Measurements from ENCODE around the gene BCL11B. TPM values are rescaled to one million over a fixed set of nuclear protein-coding genes. Genes with fewer than 3 reads are reported as not detected.

BCL11B gene
- total and polyA plus RNA-seq, 4 donors = 0.13 to 1.3 (median 0.58) TPM; not detected in 1

DNA sequence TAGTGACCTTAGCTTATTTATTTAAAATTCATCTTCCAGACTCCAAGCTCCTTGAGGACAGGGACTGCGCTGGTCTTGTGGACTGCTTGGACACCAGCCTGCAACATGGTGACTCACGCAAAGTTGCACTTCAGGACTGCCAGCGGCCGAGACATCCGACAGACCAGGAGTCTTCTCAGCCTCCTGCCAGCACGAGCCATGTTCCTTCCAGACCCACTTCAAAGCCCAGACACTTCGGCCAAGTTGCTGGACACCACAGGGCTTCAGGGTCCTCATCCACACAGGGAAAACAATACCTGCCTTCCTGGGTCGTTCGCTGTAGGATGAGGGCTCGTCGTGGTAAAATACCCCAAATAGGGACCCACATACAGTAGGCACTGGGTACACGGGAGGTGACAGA, 88.7 kb downstream of the BCL11B start:
- Histone ChIP-seq H3K4me3 (ENCODE audit: low read length in 2 of 2) (no peak overlapping the region), H3K36me3 (ENCODE audit: control insufficient read depth in 1 of 2, insufficient read depth in 2 of 2, low read length in 1 of 2) (no peaks in the 10 kb centered on the region), H3K9me3 (ENCODE audit: control insufficient read depth, low read length) (no peaks in the 10 kb centered on the region), H3K4me1 (ENCODE audit: control insufficient read depth in 1 of 2, insufficient read depth in 2 of 2, low read length in 2 of 2) (no peaks in the 10 kb centered on the region), H3K27me3 (ENCODE audit: control insufficient read depth in 1 of 2, insufficient read depth in 2 of 2, low read length in 1 of 2) (no peaks in the 10 kb centered on the region), H3K27ac (ENCODE audit: low read depth in 1 of 2, low read length in 2 of 2) (no peak overlapping the region)
- WGBS, 2 donors = 96 to 97% methylated on average over 12 of the region's 12 CpGs
- DNase-seq = no peak
- ATAC-seq (ENCODE audit: low FRiP score) = no peak
- intact Hi-C loops (cut with DNase I) = no loop called here

GRCh38 chr14:99182548-99183250, 89.3 kb downstream of the BCL11B start:
- no peak overlapping the region for H3K4me3 ChIP-seq (ENCODE audit: low read length in 2 of 2)
- no peak for ATAC-seq (ENCODE audit: low FRiP score)
- H3K9me3 ChIP-seq (ENCODE audit: control insufficient read depth, low read length) = no peaks in the 10 kb centered on the region
- H3K36me3 ChIP-seq (ENCODE audit: control insufficient read depth in 1 of 2, insufficient read depth in 2 of 2, low read length in 1 of 2) = no peaks in the 10 kb centered on the region
- H3K27me3 ChIP-seq (ENCODE audit: control insufficient read depth in 1 of 2, insufficient read depth in 2 of 2, low read length in 1 of 2) = no peaks in the 10 kb centered on the region
- WGBS, 2 donors = 76 to 82% methylated on average over 6 of the region's 6 CpGs
- intact Hi-C loops (cut with DNase I) = no loop called here
- no peaks in the 10 kb centered on the region for H3K4me1 ChIP-seq (ENCODE audit: control insufficient read depth in 1 of 2, insufficient read depth in 2 of 2, low read length in 2 of 2)
- H3K27ac ChIP-seq (ENCODE audit: low read depth in 1 of 2, low read length in 2 of 2) = no peak overlapping the region
- no peak for DNase-seq

- Histone ChIP-seq H3K4me3 (ENCODE audit: low read length in 2 of 2) (no peak overlapping the region), H3K36me3 (ENCODE audit: control insufficient read depth in 1 of 2, insufficient read depth in 2 of 2, low read length in 1 of 2) (no peaks in the 10 kb centered on the region), H3K27me3 (ENCODE audit: control insufficient read depth in 1 of 2, insufficient read depth in 2 of 2, low read length in 1 of 2) (no peaks in the 10 kb centered on the region), H3K27ac (ENCODE audit: low read depth in 1 of 2, low read length in 2 of 2) (no peak overlapping the region), H3K9me3 (ENCODE audit: control insufficient read depth, low read length) (no peaks in the 10 kb centered on the region), H3K4me1 (ENCODE audit: control insufficient read depth in 1 of 2, insufficient read depth in 2 of 2, low read length in 2 of 2) (no peaks in the 10 kb centered on the region)
- intact Hi-C loops (cut with DNase I) = no loop called here
- DNase-seq (no peak), ATAC-seq (ENCODE audit: low FRiP score) (no peak)
- 80 to 90% methylated on average over 17 of the region's 17 CpGs for WGBS, 2 donors
Measured at GRCh38 chr14:99181804-99182520, 90.0 kb downstream of the BCL11B start.

DNA sequence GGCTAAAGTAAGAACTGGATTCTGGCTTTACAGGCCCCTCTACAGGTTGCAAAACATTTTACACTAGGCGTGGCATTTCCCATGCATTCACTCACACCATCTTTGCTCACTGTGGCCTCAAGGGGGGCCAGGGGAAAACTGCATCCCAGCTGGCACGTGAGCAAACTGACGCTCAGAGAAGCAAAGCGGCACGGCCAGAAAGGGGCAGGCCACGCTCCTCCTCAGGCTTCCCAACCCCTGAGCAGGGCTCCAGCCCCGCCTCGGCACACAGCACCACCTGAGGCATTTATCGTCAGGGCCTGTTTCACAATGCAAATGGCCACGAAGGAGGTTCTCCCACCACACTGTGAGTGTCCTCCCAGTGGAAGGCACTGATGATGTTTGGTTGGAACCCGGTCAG, 90.8 kb downstream of the BCL11B start:
- no peaks in the 10 kb centered on the region for H3K4me1 ChIP-seq (ENCODE audit: control insufficient read depth in 1 of 2, insufficient read depth in 2 of 2, low read length in 2 of 2)
- 92 to 98% methylated on average over 11 of the region's 11 CpGs for WGBS, 2 donors
- H3K36me3 ChIP-seq (ENCODE audit: control insufficient read depth in 1 of 2, insufficient read depth in 2 of 2, low read length in 1 of 2) = no peaks in the 10 kb centered on the region
- H3K27ac ChIP-seq (ENCODE audit: low read depth in 1 of 2, low read length in 2 of 2) = no peak overlapping the region
- DNase-seq (no peak), ATAC-seq (ENCODE audit: low FRiP score) (no peak)
- no peaks in the 10 kb centered on the region for H3K27me3 ChIP-seq (ENCODE audit: control insufficient read depth in 1 of 2, insufficient read depth in 2 of 2, low read length in 1 of 2)
- no peaks in the 10 kb centered on the region for H3K9me3 ChIP-seq (ENCODE audit: control insufficient read depth, low read length)
- no peak overlapping the region for H3K4me3 ChIP-seq (ENCODE audit: low read length in 2 of 2)
- intact Hi-C loops (cut with DNase I) = no loop called here

DNA sequence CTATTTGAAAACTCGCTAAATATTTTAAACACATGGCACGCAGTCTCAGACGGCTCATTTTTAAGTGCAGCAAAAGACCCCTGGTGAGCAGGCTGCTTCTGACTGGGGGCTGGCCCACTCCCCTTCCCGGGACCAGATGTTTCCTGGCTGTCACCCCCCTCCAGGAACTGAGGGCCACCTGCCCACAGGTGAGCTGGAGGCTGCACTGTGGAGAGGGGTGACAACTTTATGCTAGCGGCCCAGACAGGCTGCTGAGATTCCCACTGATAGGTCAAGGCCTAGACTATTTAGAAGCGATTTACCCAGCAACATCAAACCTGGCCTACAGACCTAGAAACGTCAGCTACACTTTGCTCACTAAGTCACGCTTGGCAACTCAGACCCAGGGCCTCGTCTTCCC, 92.1 kb downstream of the BCL11B start:
- Histone ChIP-seq H3K36me3 (ENCODE audit: control insufficient read depth in 1 of 2, insufficient read depth in 2 of 2, low read length in 1 of 2) (no peaks in the 10 kb centered on the region), H3K4me3 (ENCODE audit: low read length in 2 of 2) (no peak overlapping the region), H3K27me3 (ENCODE audit: control insufficient read depth in 1 of 2, insufficient read depth in 2 of 2, low read length in 1 of 2) (no peaks in the 10 kb centered on the region), H3K27ac (ENCODE audit: low read depth in 1 of 2, low read length in 2 of 2) (no peak overlapping the region), H3K9me3 (ENCODE audit: control insufficient read depth, low read length) (no peaks in the 10 kb centered on the region), H3K4me1 (ENCODE audit: control insufficient read depth in 1 of 2, insufficient read depth in 2 of 2, low read length in 2 of 2) (no peaks in the 10 kb centered on the region)
- DNase-seq (no peak), ATAC-seq (ENCODE audit: low FRiP score) (no peak)
- intact Hi-C loops (cut with DNase I) = no loop called here
- 93 to 96% methylated on average over 9 of the region's 9 CpGs for WGBS, 2 donors

GRCh38 chr14:99179506-99179905, 92.5 kb downstream of the BCL11B start:
- no peak overlapping the region for H3K4me3 ChIP-seq (ENCODE audit: low read length in 2 of 2)
- H3K27ac ChIP-seq (ENCODE audit: low read depth in 1 of 2, low read length in 2 of 2) = no peak overlapping the region
- no peaks in the 10 kb centered on the region for H3K9me3 ChIP-seq (ENCODE audit: control insufficient read depth, low read length)
- H3K36me3 ChIP-seq (ENCODE audit: control insufficient read depth in 1 of 2, insufficient read depth in 2 of 2, low read length in 1 of 2) = no peaks in the 10 kb centered on the region
- no peaks in the 10 kb centered on the region for H3K4me1 ChIP-seq (ENCODE audit: control insufficient read depth in 1 of 2, insufficient read depth in 2 of 2, low read length in 2 of 2)
- H3K27me3 ChIP-seq (ENCODE audit: control insufficient read depth in 1 of 2, insufficient read depth in 2 of 2, low read length in 1 of 2) = no peaks in the 10 kb centered on the region
- ATAC-seq (ENCODE audit: low FRiP score) = no peak
- DNase-seq = no peak
- WGBS, 2 donors = 95 to 96% methylated on average over 9 of the region's 9 CpGs
- intact Hi-C loops (cut with DNase I) = no loop called here

GRCh38 chr14:99177886-99178835, 93.8 kb downstream of the BCL11B start:
- Histone ChIP-seq H3K9me3 (ENCODE audit: control insufficient read depth, low read length) (no peaks in the 10 kb centered on the region), H3K27me3 (ENCODE audit: control insufficient read depth in 1 of 2, insufficient read depth in 2 of 2, low read length in 1 of 2) (no peaks in the 10 kb centered on the region), H3K36me3 (ENCODE audit: control insufficient read depth in 1 of 2, insufficient read depth in 2 of 2, low read length in 1 of 2) (no peaks in the 10 kb centered on the region), H3K4me3 (ENCODE audit: low read length in 2 of 2) (no peak overlapping the region), H3K27ac (ENCODE audit: low read depth in 1 of 2, low read length in 2 of 2) (no peak overlapping the region), H3K4me1 (ENCODE audit: control insufficient read depth in 1 of 2, insufficient read depth in 2 of 2, low read length in 2 of 2) (no peaks in the 10 kb centered on the region)
- intact Hi-C loops (cut with DNase I) = no loop called here
- ATAC-seq (ENCODE audit: low FRiP score) (peak; percentile 49), DNase-seq (no peak)
- WGBS, 2 donors = 79 to 80% methylated on average over 18 of the region's 18 CpGs

GRCh38 chr14:99177046-99177655, 94.8 kb downstream of the BCL11B start:
- Histone ChIP-seq H3K27me3 (ENCODE audit: control insufficient read depth in 1 of 2, insufficient read depth in 2 of 2, low read length in 1 of 2) (no peaks in the 10 kb centered on the region), H3K36me3 (ENCODE audit: control insufficient read depth in 1 of 2, insufficient read depth in 2 of 2, low read length in 1 of 2) (no peaks in the 10 kb centered on the region), H3K4me1 (ENCODE audit: control insufficient read depth in 1 of 2, insufficient read depth in 2 of 2, low read length in 2 of 2) (no peaks in the 10 kb centered on the region), H3K4me3 (ENCODE audit: low read length in 2 of 2) (no peak overlapping the region), H3K9me3 (ENCODE audit: control insufficient read depth, low read length) (no peaks in the 10 kb centered on the region), H3K27ac (ENCODE audit: low read depth in 1 of 2, low read length in 2 of 2) (no peak overlapping the region)
- 92 to 96% methylated on average over 16 of the region's 16 CpGs for WGBS, 2 donors
- intact Hi-C loops (cut with DNase I) = no loop called here
- DNase-seq (no peak), ATAC-seq (ENCODE audit: low FRiP score) (no peak)

Data from aorta (tissue), 5 donors.